Measurements from ENCODE around the gene TMEM14A. TPM values are rescaled to one million over a fixed set of nuclear protein-coding genes. Genes with fewer than 3 reads are reported as not detected.

Gene TMEM14A
- polyA plus RNA-seq, 1 experiment = 55.6 TPM

DNA sequence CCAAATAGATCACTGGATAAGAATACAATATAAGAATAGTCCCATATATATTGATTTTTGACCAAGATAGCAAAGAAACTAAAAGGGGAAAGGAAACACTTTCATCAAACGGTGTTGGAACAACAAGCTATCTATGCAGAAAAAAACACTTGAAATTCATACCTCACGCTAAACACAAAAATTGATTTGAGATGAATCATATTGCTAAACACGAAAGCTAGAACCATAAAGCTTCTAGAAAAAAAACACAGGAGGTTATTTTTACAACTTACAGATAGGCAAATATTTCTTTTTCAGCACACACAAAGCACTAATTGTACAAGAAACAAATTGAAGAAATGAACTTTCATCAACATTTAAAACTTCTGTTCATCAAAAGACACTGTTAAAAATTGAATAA, 36.7 kb upstream of the TMEM14A start:
- Histone ChIP-seq H3K9me3 (ENCODE audit: control insufficient read depth, insufficient read depth, low read length) (no peaks in the 10 kb centered on the region), H3K27me3 (ENCODE audit: control insufficient read depth, insufficient read depth, low read length) (no peaks in the 10 kb centered on the region), H3K4me3 (ENCODE audit: low read depth, low read length) (no peak overlapping the region), H3K27ac (ENCODE audit: low read depth, low read length) (no peak overlapping the region)
- ChIA-PET POLR2A (interaction anchor here (0.7 to 1.4 kb wide), 3 partner anchors 13 to 120 kb away, joined by 3 to 4 read pairs (median 3); no protein-coding TSS in a partner anchor), CTCF (interaction anchor here (0.9 to 4.4 kb wide), 7 partner anchors 9 to 227 kb away, joined by 4 to 52 read pairs (median 8); no protein-coding TSS in a partner anchor)
- TF ChIP-seq, protein P1, sequence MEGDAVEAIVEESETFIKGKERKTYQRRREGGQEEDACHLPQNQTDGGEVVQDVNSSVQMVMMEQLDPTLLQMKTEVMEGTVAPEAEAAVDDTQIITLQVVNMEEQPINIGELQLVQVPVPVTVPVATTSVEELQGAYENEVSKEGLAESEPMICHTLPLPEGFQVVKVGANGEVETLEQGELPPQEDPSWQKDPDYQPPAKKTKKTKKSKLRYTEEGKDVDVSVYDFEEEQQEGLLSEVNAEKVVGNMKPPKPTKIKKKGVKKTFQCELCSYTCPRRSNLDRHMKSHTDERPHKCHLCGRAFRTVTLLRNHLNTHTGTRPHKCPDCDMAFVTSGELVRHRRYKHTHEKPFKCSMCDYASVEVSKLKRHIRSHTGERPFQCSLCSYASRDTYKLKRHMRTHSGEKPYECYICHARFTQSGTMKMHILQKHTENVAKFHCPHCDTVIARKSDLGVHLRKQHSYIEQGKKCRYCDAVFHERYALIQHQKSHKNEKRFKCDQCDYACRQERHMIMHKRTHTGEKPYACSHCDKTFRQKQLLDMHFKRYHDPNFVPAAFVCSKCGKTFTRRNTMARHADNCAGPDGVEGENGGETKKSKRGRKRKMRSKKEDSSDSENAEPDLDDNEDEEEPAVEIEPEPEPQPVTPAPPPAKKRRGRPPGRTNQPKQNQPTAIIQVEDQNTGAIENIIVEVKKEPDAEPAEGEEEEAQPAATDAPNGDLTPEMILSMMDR (IDR thresholded peaks at IDR 0.05; ENCODE audit: low read depth, low read length) = no peak
- DNase-seq (ENCODE audit: low read depth, low spot score) = no peak

DNA sequence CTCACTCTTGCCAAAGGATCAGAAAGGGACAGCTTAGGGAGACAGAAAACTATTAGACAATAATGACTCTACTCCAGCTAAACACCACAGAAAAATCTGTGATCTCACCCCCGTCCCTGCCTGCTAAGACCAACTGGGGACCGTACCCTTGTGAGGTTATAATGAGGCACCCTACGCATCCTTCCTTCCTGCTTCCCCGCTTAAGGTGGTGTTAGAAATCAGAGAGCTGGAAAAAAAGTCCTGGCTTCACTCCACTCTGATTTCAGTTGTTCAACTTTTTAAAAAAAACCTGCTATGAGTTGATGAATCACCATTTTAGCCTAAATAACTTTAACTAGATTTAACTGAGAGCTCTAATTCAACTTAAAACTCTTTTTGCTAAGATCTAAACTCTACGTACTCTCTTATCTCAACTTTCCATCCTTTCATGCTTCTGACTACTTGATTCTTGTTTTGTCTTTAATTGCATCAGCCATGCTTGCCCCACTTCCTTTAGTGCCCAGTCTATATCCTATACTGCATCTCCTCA, 35.8 kb upstream of the TMEM14A start:
- Histone ChIP-seq H3K4me3 (ENCODE audit: low read depth, low read length) (no peak overlapping the region), H3K9me3 (ENCODE audit: control insufficient read depth, insufficient read depth, low read length) (no peaks in the 10 kb centered on the region), H3K27ac (ENCODE audit: low read depth, low read length) (peak overlapping the region; percentile 71), H3K27me3 (ENCODE audit: control insufficient read depth, insufficient read depth, low read length) (no peaks in the 10 kb centered on the region)
- no peak for DNase-seq (ENCODE audit: low read depth, low spot score)
- CTCF ChIA-PET = interaction anchor here (0.6 to 4.4 kb wide), 13 partner anchors 10 to 371 kb away, joined by 3 to 52 read pairs (median 4); no protein-coding TSS in a partner anchor
- TF ChIP-seq, protein P1 (IDR thresholded peaks at IDR 0.05; ENCODE audit: low read depth, low read length) = no peak
- POLR2A ChIA-PET = interaction anchor here (0.7 to 1.4 kb wide), 3 partner anchors 12 to 121 kb away, joined by 3 to 4 read pairs (median 3); no protein-coding TSS in a partner anchor

DNA sequence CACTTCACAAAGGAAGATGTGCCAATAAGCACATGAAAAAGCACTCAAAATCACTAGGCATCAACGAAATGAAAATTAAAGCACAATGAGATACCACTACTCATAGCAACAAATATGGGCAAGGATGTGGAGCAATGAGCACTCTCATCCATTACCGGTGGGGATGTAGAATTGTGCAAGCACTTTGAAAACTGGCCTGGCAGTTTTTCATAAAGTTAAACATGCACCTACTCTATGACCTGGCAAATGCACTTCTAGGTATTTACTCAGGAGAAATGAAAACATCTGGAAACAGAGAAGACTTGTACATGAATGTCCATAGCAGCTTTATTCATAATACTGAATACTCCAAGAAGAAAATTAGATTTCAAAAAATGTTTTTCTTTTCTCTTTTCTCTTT, 34.1 kb upstream of the TMEM14A start:
- ChIA-PET CTCF (interaction anchor here (1.1 to 1.5 kb wide), 2 partner anchors 14 to 38 kb away, joined by 3 to 8 read pairs; no protein-coding TSS in a partner anchor), POLR2A (no interaction called here)

DNA sequence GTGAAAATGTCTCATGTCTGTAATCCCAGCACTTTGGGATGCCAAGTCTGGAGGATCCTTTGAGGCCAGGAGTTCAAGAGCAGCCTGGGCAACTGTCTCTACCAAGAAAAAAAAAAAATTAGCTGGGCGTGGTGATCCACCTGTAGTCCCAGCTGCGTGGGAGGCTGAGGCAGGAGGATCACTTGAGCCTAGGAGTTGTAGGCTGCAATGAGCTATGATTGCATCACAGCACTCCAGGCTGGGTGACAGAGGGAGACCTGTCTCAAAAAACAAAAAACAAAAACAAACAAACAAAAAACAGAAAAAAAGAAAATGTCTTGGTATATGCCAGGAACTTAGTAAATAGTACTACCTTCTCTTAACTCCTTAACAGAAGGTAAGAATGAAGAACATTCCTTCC, 31.4 kb upstream of the TMEM14A start:
- ChIA-PET POLR2A (interaction anchor here (0.5 kb wide), 1 partner anchor 25 kb away, joined by 3 read pairs; no protein-coding TSS in a partner anchor), CTCF (interaction anchor here (5.9 kb wide), 1 partner anchor 13 kb away, joined by 53 read pairs; no protein-coding TSS in a partner anchor)
- Histone ChIP-seq H3K4me3 (ENCODE audit: low read depth, low read length) (no peak overlapping the region), H3K27ac (ENCODE audit: low read depth, low read length) (no peak overlapping the region), H3K27me3 (ENCODE audit: control insufficient read depth, insufficient read depth, low read length) (no peaks in the 10 kb centered on the region), H3K9me3 (ENCODE audit: control insufficient read depth, insufficient read depth, low read length) (no peaks in the 10 kb centered on the region)
- no peak for DNase-seq (ENCODE audit: low read depth, low spot score)
- TF ChIP-seq, protein P1 (IDR thresholded peaks at IDR 0.05; ENCODE audit: low read depth, low read length) = no peak

More for the DNA sequence above, 34.1 kb upstream of the TMEM14A start:
- DNase-seq (ENCODE audit: low read depth, low spot score) = no peak
- H3K4me3 ChIP-seq (ENCODE audit: low read depth, low read length) = no peak overlapping the region
- H3K9me3 ChIP-seq (ENCODE audit: control insufficient read depth, insufficient read depth, low read length) = no peaks in the 10 kb centered on the region
- H3K27ac ChIP-seq (ENCODE audit: low read depth, low read length) = no peak overlapping the region
- H3K27me3 ChIP-seq (ENCODE audit: control insufficient read depth, insufficient read depth, low read length) = no peaks in the 10 kb centered on the region
- TF ChIP-seq, protein P1 (IDR thresholded peaks at IDR 0.05; ENCODE audit: low read depth, low read length) = no peak

DNA sequence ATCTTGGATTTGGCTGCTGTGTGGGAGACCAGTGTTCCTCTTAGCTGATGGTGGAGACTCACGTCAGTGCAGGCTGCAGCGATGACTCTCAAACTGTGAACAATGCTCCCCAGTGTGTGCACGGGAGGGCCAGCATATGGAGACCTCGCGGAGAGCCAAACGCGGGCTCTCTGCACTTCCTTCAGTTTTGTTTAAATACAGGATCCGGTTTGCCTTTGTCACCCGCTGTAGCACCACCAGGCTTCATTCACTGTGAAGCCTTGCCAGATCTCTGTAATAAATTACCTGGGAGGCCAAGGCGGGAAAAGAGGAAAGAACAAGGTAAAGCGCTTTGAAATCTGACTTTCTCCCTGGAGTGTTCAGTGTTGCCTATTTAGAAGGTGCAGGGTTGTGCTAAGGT, 30.7 kb upstream of the TMEM14A start:
- H3K27ac ChIP-seq (ENCODE audit: low read depth, low read length) = no peak overlapping the region
- ChIA-PET CTCF (interaction anchor here (1.7 to 5.9 kb wide), 2 partner anchors 9 to 12 kb away, joined by 5 to 53 read pairs; no protein-coding TSS in a partner anchor), POLR2A (interaction anchor here (0.5 kb wide), 1 partner anchor 26 kb away, joined by 3 read pairs; no protein-coding TSS in a partner anchor)
- DNase-seq (ENCODE audit: low read depth, low spot score) = no peak
- no peaks in the 10 kb centered on the region for H3K27me3 ChIP-seq (ENCODE audit: control insufficient read depth, insufficient read depth, low read length)
- no peaks in the 10 kb centered on the region for H3K9me3 ChIP-seq (ENCODE audit: control insufficient read depth, insufficient read depth, low read length)
- H3K4me3 ChIP-seq (ENCODE audit: low read depth, low read length) = no peak overlapping the region
- TF ChIP-seq, protein P1 (IDR thresholded peaks at IDR 0.05; ENCODE audit: low read depth, low read length) = no peak
